HepG2 (cell line): Measurements from ENCODE around the gene GATD1. TPM values are rescaled to one million over a fixed set of nuclear protein-coding genes. Genes with fewer than 3 reads are reported as not detected.

Source experiments
- ARID2 ChIP-seq: sonication (generic); formaldehyde crosslinking; IDR thresholded peaks from 2 replicates; pipeline ENCODE4 v1.8.1; 2022; ENCODE audit warnings: mild to moderate bottlenecking, missing genetic modification reagents, borderline replicate concordance
- CEBPZ ChIP-seq: IDR thresholded peaks from 2 replicates; pipeline ENCODE4 v1.6.1; 2012; ENCODE audit warnings: low read length, improper control_type of control experiment
- GATAD2A ChIP-seq: IDR thresholded peaks from 2 replicates; pipeline ENCODE4 v1.6.1; 2016
- HBP1 ChIP-seq: IDR thresholded peaks from 2 replicates; pipeline ENCODE4 v1.6.1; 2016; ENCODE audit warnings: low read depth, control low read depth
- IRX3 ChIP-seq: sonication (generic); formaldehyde crosslinking; IDR thresholded peaks from 2 replicates; pipeline ENCODE4 v1.8.1; 2023; ENCODE audit warnings: mild to moderate bottlenecking, low read depth, missing genetic modification reagents, borderline replicate concordance
- KDM6A ChIP-seq: IDR thresholded peaks from 2 replicates; pipeline ENCODE4 v1.6.1; 2016; ENCODE audit warnings: low read depth
- MAZ ChIP-seq, 2 experiments: sonication (generic) in 1 of 2; formaldehyde crosslinking in 1 of 2; IDR thresholded peaks; 2 replicates each; pipeline versions ENCODE4 v1.5.0 to v1.6.1; 2012 to 2020; ENCODE audit warnings: low read depth in 2 of 2, mild to moderate bottlenecking in 2 of 2, borderline replicate concordance in 1 of 2, improper control_type of control experiment in 1 of 2, low read length in 1 of 2, missing genetic modification reagents in 1 of 2, moderate library complexity in 1 of 2
- NFIC ChIP-seq: IDR thresholded peaks from 2 replicates; pipeline ENCODE4 v1.6.1; 2012; ENCODE audit warnings: mild to moderate bottlenecking, low read length, inconsistent platforms
- POLR2AphosphoS5 ChIP-seq: IDR thresholded peaks from 2 replicates; pipeline ENCODE4 v1.6.1; 2012; ENCODE audit warnings: low read depth, low read length
- POLR2G ChIP-seq: fragments of 200-400 bp; formaldehyde crosslinking; IDR thresholded peaks from 2 replicates; pipeline ENCODE4 v1.6.1; 2018; ENCODE audit warnings: mild to moderate bottlenecking, low read depth, low read length, moderate library complexity
- REXO4 ChIP-seq: sonication (generic); formaldehyde crosslinking; IDR thresholded peaks from 2 replicates; pipeline ENCODE4 v1.8.0; 2022; ENCODE audit warnings: missing genetic modification reagents, mild to moderate bottlenecking, borderline replicate concordance
- THAP11 ChIP-seq: IDR thresholded peaks from 2 replicates; pipeline ENCODE4 v1.6.1; 2016; ENCODE audit warnings: missing biosample characterization, missing genetic modification reagents
- ZFP82 ChIP-seq: sonication (generic); formaldehyde crosslinking; IDR thresholded peaks from 2 replicates; pipeline ENCODE4 v1.5.1; 2020; ENCODE audit warnings: mild to moderate bottlenecking, missing genetic modification reagents, borderline replicate concordance
- ZNF432 ChIP-seq: sonication (generic); formaldehyde crosslinking; IDR thresholded peaks from 2 replicates; pipeline ENCODE4 v1.5.0; 2020; ENCODE audit warnings: missing genetic modification reagents, mild to moderate bottlenecking, borderline replicate concordance
- ZNF546 ChIP-seq: sonication (generic); formaldehyde crosslinking; conservative IDR thresholded peaks from 2 replicates; pipeline ENCODE4 v1.8.1; 2023; ENCODE audit warnings: mild to moderate bottlenecking, missing genetic modification reagents
- ZNF547 ChIP-seq: sonication (generic); formaldehyde crosslinking; IDR thresholded peaks from 2 replicates; pipeline ENCODE4 v1.5.1; 2020; ENCODE audit warnings: mild to moderate bottlenecking, missing genetic modification reagents
- ZNF558 ChIP-seq: sonication (generic); formaldehyde crosslinking; IDR thresholded peaks from 2 replicates; pipeline ENCODE4 v1.9.0; 2022; ENCODE audit warnings: mild to moderate bottlenecking, missing genetic modification reagents, borderline replicate concordance
- ZNF563 ChIP-seq: sonication (generic); formaldehyde crosslinking; IDR thresholded peaks from 2 replicates; pipeline ENCODE4 v1.8.0; 2022; ENCODE audit warnings: mild to moderate bottlenecking, moderate library complexity, missing genetic modification reagents
- ZNF724P ChIP-seq: sonication (generic); formaldehyde crosslinking; IDR thresholded peaks from 2 replicates; pipeline ENCODE4 v1.8.0; 2022; ENCODE audit warnings: missing genetic modification reagents, borderline replicate concordance
- ZNF788 ChIP-seq: sonication (generic); formaldehyde crosslinking; IDR thresholded peaks from 2 replicates; pipeline ENCODE4 v1.5.0; 2020; ENCODE audit warnings: mild to moderate bottlenecking, missing genetic modification reagents, borderline replicate concordance
- ZSCAN20 ChIP-seq: sonication (generic); formaldehyde crosslinking; IDR thresholded peaks from 2 replicates; pipeline ENCODE4 v1.4.0; 2020; ENCODE audit warnings: missing genetic modification reagents, mild to moderate bottlenecking, borderline replicate concordance
- polyA plus RNA-seq, 8 experiments: library from polyadenylated mRNA; depleted of rRNA in 3 of 8; stranded (reverse) in 7 of 8; unstranded in 1 of 8; fragments of >200 nt; fragmentation: Illumina TruSeq in 4 of 8; extraction: Trizol in 4 of 8; gene quantifications; 2 replicates each; pipeline versions ENCODE4 v1.2.1 to v1.2.3, GENCODE V29; 2011 to 2016; ENCODE audit warnings: low read depth in 4 of 8, missing spikeins in 1 of 8, mixed read lengths in 1 of 8; ENCODE audit not compliant: insufficient read depth in 1 of 8
- total RNA-seq, 5 experiments: library from RNA; depleted of rRNA; stranded (reverse); fragments of >200 nt; fragmentation: Illumina TruSeq; extraction: Trizol; gene quantifications; 2 replicates each; pipeline ENCODE4 v1.2.3, GENCODE V29; 2016; ENCODE audit warnings: low read depth in 1 of 5
- TF ChIP-seq, protein P1 (sequence below): sonication (generic); formaldehyde crosslinking; IDR thresholded peaks from 2 replicates; pipeline ENCODE4 v1.4.0; 2020; ENCODE audit warnings: missing genetic modification reagents

The GATD1 gene
- total and polyA plus RNA-seq, 2 of the 13 experiments (the other 11 are each of a cell fraction or from before 2014, with no cell fraction given), result 31.3 to 60.5 TPM

DNA sequence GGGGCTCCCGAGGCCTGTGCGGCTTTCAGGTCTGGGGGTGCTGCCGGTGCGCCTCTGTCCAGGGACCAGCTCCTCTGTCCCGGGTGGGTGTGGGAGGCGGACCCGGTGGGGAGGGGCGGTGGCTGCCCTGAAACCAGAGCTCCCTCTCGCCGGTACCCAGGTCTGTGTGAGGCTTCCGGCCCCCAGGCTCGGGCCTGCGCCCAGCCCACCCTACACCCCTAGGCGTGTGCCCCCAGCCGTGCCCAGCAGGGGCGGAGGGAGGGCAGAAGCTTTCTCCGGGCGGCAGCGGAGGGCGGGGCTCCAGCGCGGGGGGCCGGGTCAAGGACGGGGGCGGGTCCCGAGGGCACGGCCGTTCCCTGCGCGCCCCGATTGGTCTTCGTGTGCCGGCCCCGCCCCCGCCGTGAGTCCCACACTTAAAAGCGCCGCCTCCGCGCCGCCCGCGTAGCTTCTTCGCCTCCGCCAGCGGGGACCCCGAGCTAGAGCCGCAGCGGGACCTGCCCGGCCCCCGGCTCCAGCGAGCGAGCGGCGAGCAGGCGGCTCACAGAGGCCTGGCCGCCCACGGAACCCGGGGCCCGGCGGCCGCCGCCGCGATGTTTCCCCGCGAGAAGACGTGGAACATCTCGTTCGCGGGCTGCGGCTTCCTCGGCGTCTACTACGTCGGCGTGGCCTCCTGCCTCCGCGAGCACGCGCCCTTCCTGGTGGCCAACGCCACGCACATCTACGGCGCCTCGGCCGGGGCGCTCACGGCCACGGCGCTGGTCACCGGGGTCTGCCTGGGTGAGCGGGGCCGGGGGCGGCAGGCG lies 42.0 kb upstream of the GATD1 start (continued):
- 0 out of 2 replicates have a peak, but pooled peaks have one; percentile 76 for TF ChIP-seq ARID2 (CRISPR knock-in tag)
- TF ChIP-seq ZNF788 (CRISPR knock-in tag), result no peak; the same call in 1 of the 2 replicates
- peak; percentile 76; the same call in 1 of the 2 replicates for TF ChIP-seq IRX3 (CRISPR knock-in tag)
- TF ChIP-seq ZNF432 (CRISPR knock-in tag), result no peak
- peak; percentile 25; the same call in 1 of the 2 replicates for TF ChIP-seq THAP11 (CRISPR knock-in tag)
- no peak; the same call in 1 of the 2 replicates for TF ChIP-seq MAZ (IDR thresholded peaks at IDR 0.05; ENCODE audit: borderline replicate concordance, low read depth, low read length)
- peak; percentile 34; the same call in 1 of the 2 replicates for TF ChIP-seq MAZ (CRISPR knock-in tag; IDR thresholded peaks at IDR 0.05; ENCODE audit: low read depth)
- no peak for TF ChIP-seq CEBPZ
- 0 out of 2 replicates have a peak, but pooled peaks have one; percentile 62 for TF ChIP-seq ZNF724P (CRISPR knock-in tag)
- TF ChIP-seq REXO4 (CRISPR knock-in tag), result 0 out of 2 replicates have a peak, but pooled peaks have one; percentile 10
- peak; percentile 62; the same call in 1 of the 2 replicates for TF ChIP-seq ZSCAN20 (CRISPR knock-in tag)
- TF ChIP-seq ZFP82 (CRISPR knock-in tag), result 0 out of 2 replicates have a peak, but pooled peaks have one; percentile 60
- TF ChIP-seq KDM6A (CRISPR knock-in tag), result no peak
- TF ChIP-seq, protein P1, sequence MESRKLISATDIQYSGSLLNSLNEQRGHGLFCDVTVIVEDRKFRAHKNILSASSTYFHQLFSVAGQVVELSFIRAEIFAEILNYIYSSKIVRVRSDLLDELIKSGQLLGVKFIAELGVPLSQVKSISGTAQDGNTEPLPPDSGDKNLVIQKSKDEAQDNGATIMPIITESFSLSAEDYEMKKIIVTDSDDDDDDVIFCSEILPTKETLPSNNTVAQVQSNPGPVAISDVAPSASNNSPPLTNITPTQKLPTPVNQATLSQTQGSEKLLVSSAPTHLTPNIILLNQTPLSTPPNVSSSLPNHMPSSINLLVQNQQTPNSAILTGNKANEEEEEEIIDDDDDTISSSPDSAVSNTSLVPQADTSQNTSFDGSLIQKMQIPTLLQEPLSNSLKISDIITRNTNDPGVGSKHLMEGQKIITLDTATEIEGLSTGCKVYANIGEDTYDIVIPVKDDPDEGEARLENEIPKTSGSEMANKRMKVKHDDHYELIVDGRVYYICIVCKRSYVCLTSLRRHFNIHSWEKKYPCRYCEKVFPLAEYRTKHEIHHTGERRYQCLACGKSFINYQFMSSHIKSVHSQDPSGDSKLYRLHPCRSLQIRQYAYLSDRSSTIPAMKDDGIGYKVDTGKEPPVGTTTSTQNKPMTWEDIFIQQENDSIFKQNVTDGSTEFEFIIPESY (CRISPR knock-in tag), result no peak
- no peak for TF ChIP-seq NFIC
- peak; percentile 49; the same call in 1 of the 2 replicates for TF ChIP-seq ZNF558 (CRISPR knock-in tag)
- TF ChIP-seq ZNF563 (CRISPR knock-in tag), result peak; percentile 80
- peak; percentile 10; the same call in 1 of the 2 replicates for TF ChIP-seq GATAD2A (CRISPR knock-in tag)
- TF ChIP-seq HBP1 (CRISPR knock-in tag), result no peak
- peak; percentile 96 for TF ChIP-seq POLR2G
- TF ChIP-seq POLR2AphosphoS5, result peak; percentile 92
- TF ChIP-seq ZNF547 (CRISPR knock-in tag), result peak; percentile 79; the same call in 1 of the 2 replicates
- TF ChIP-seq ZNF546 (CRISPR knock-in tag), result peak; percentile 59; the same call in 1 of the 2 replicates
